Heart right ventricle (tissue), 16 donors: Measurements from ENCODE around the gene DRAM1. TPM values are rescaled to one million over a fixed set of nuclear protein-coding genes. Genes with fewer than 3 reads are reported as not detected.

Experiments used
- ATAC-seq, 8 donors: fragments of 200-7000 bp; cut with Tn5 transposase; one replicate each; pipeline ENCODE4 v1.9.1; 2020; ENCODE audit warnings: mild to moderate bottlenecking in 8 of 8, moderate library complexity in 8 of 8, moderate number of reproducible peaks in 1 of 8
- DNase-seq, 2 donors: peaks; one replicate each; pipeline ENCODE4 v3.0.0-alpha.2; 2020
- H3K27ac ChIP-seq, 10 donors: fragments of 200-600 bp; sonication (generic) in 2 of 10; one replicate each; pipeline versions ENCODE4 v1.5.0 to v1.8.0; 2020 to 2022; ENCODE audit warnings: mild to moderate bottlenecking in 3 of 10
- H3K27me3 ChIP-seq, 7 donors: fragments of 200-600 bp; one replicate each; pipeline ENCODE4 v1.8.0; 2021 to 2022; ENCODE audit warnings: mild to moderate bottlenecking in 2 of 7
- H3K36me3 ChIP-seq, 9 donors: fragments of 200-600 bp; sonication (generic) in 1 of 9; one replicate each; pipeline versions ENCODE4 v1.5.0 to v1.8.0; 2020 to 2022; ENCODE audit warnings: mild to moderate bottlenecking in 2 of 9
- H3K4me1 ChIP-seq, 9 donors: fragments of 200-600 bp; sonication (generic) in 1 of 9; one replicate each; pipeline versions ENCODE4 v1.5.0 to v1.8.0; 2020 to 2022; ENCODE audit warnings: mild to moderate bottlenecking in 4 of 9
- H3K4me3 ChIP-seq, 10 donors: fragments of 200-600 bp; sonication (generic) in 2 of 10; one replicate each; pipeline versions ENCODE4 v1.5.0 to v1.8.0; 2020 to 2022; ENCODE audit warnings: mild to moderate bottlenecking in 7 of 10, moderate library complexity in 2 of 10
- H3K9me3 ChIP-seq, 11 donors: fragments of 200-600 bp in 10 of 11; sonication (generic) in 2 of 11; one replicate each; pipeline versions ENCODE4 v1.5.0 to v1.8.0; 2013 to 2022; ENCODE audit warnings: mild to moderate bottlenecking in 2 of 11, control low read depth in 1 of 11, moderate library complexity in 1 of 11
- CTCF ChIP-seq, 9 donors: fragments of 200-600 bp; sonication (generic) in 2 of 9; IDR thresholded peaks; one replicate each; pipeline versions ENCODE4 v1.5.0 to v1.8.0; 2021 to 2022; ENCODE audit warnings: antibody characterized with exemption in 9 of 9, mild to moderate bottlenecking in 5 of 9, moderate library complexity in 1 of 9
- WGBS, 2 donors: extraction: QIAGEN DNeasy Blood & Tissue Kit; methylation state at CpG; one replicate each; pipeline ENCODE4 v1.1.7; 2013; ENCODE audit warnings: inconsistent platforms in 1 of 2; 5-methylcytosine and 5-hydroxymethylcytosine counted together
- intact Hi-C, 10 donors: fragments of 100-400 bp; cut with DNase I; formaldehyde crosslinking; loops; one replicate each; pipeline versions ENCODE4 v1.11.1 to v1.14.2; 2022
- polyA plus RNA-seq, 2 donors: library from polyadenylated mRNA; stranded (reverse); fragments of 200-250 nt; gene quantifications; one replicate each; pipeline ENCODE4 v1.2.3, GENCODE V29; 2013
- total RNA-seq, 10 donors: library from RNA; stranded (reverse); fragmentation: NEBNext Ultra II Directional in 3 of 10; extraction: Animal tissue kit (Norgen Biotek cat#: 25700) in 3 of 10; gene quantifications; one replicate each; pipeline versions ENCODE4 v1.2.1 to v1.2.4, GENCODE V29; 2021 to 2023
- donor health status: Arrhythmogenic right ventricular cardiomyopathy.
- donor health status: ischemic (EF 13 %, LVEDD 7.1; RV severe dilation, severe dysfunction).
- donor health status: healthy with polysubstance abuse.
- donor health status: DM: no; HTN: yes; CAD: no.
- donor health status: DM: no; HTN: no; CAD: no.
- donor health status: ischemic (EF 25% LVEDD 6.9; RV normal size, moderate dysfunction).
- donor health status: ischemic (EF 25% LVEDD 5.7; RV mildly dilated, moderate dysfunction).
- donor health status: healthy.
- donor health status: DM: yes; HTN: yes; CAD: no.
- donor health status: Ischemic cardiomyopathy.
- donor health status: ischemic (EF 35%, LVEDD 5.7; RV mildly dilated, moderate dysfunction).
- donor health status: nonischemic (EF 11% LVEDD 7.7; RV severe dilation, severe dysfunction).
- donor health status: DM: yes; HTN: yes; CAD: no.
- donor health status: PGD.
- donor health status: ischemic (EF 29% LVEDD 5.4; RV normal size, mild dysfunction).
- donor health status: nonischemic (EF 23%, LVEDD 6.1; RV moderate dilation, normal function).

Gene DRAM1
- total and polyA plus RNA-seq, 12 donors, result 2.4 to 19.6 (median 3.7) TPM

GRCh38 chr12:101876322-101876860, 989 bp upstream of the DRAM1 start:
- ATAC-seq (no peak), DNase-seq (no peak)
- peak overlapping the region; percentile 41 to 96 (median 78) for H3K4me3 ChIP-seq
- peak overlapping the region; percentile 72 to 99 (median 97) for H3K27ac ChIP-seq
- no peaks in the 10 kb centered on the region for H3K9me3 ChIP-seq
- intact Hi-C loops, result loop anchor here in 3 of 10 donors (2.0 to 5.0 kb wide), 3 partner anchors 34 to 46 kb away; partner anchors contain the start of gene GNPTAB (in 2 of the 3)
- no peaks in the 10 kb centered on the region for H3K27me3 ChIP-seq
- 43 to 59% methylated on average over 9 of the region's 9 CpGs for WGBS, 2 donors
- TF ChIP-seq CTCF (IDR thresholded peaks at IDR 0.05), result no peak
- no peaks in the 10 kb centered on the region for H3K36me3 ChIP-seq
- H3K4me1 ChIP-seq, result peaks cover 0 to 48% (median 15%) of the 10 kb centered on the region in 9 donors

- intact Hi-C loops, result loop anchor here in 3 of 10 donors (2.0 to 5.0 kb wide), 3 partner anchors 36 to 47 kb away; partner anchors contain the start of gene GNPTAB (in 2 of the 3)
- peak in 1 of 2 donors; percentile 35 for DNase-seq
- Histone ChIP-seq H3K36me3 (peaks cover 0 to 3% (median 0%) of the 10 kb centered on the region in 9 donors), H3K4me3 (peak overlapping the region; percentile 41 to 96 (median 78)), H3K9me3 (no peaks in the 10 kb centered on the region), H3K27me3 (no peaks in the 10 kb centered on the region), H3K27ac (peak overlapping the region; percentile 72 to 99 (median 97)), H3K4me1 (peaks cover 0 to 52% (median 15%) of the 10 kb centered on the region in 9 donors)
- ATAC-seq, result peak in 4 of 8 donors; percentile 2 to 7 (median 6)
- TF ChIP-seq CTCF (IDR thresholded peaks at IDR 0.05), result no peak
- 1 to 2% methylated on average over 24 of the region's 24 CpGs for WGBS, 2 donors
Measured at GRCh38 chr12:101877806-101878242, 444 bp downstream of the DRAM1 start.

GRCh38 chr12:101878243-101878821, 952 bp downstream of the DRAM1 start:
- no peak for DNase-seq
- peak overlapping the region; percentile 41 to 96 (median 78) for H3K4me3 ChIP-seq
- ATAC-seq, result no peak
- no peaks in the 10 kb centered on the region for H3K27me3 ChIP-seq
- no peaks in the 10 kb centered on the region for H3K9me3 ChIP-seq
- TF ChIP-seq CTCF (IDR thresholded peaks at IDR 0.05), result no peak
- WGBS, 2 donors, result 24 to 28% methylated on average over 7 of the region's 7 CpGs
- peaks cover 0 to 3% (median 0%) of the 10 kb centered on the region in 9 donors for H3K36me3 ChIP-seq
- peaks cover 0 to 52% (median 15%) of the 10 kb centered on the region in 9 donors for H3K4me1 ChIP-seq
- intact Hi-C loops, result loop anchor here in 2 of 10 donors (5.0 kb wide), 2 partner anchors 36 to 46 kb away; partner anchors contain the start of gene GNPTAB (in 1 of the 2)
- H3K27ac ChIP-seq, result peak overlapping the region in 9 of 10 donors; percentile 96 to 99 (median 97)

- Histone ChIP-seq H3K4me1 (peaks cover 0 to 46% (median 12%) of the 10 kb centered on the region in 9 donors), H3K27ac (peak overlapping the region in 1 of 10 donors; percentile 16), H3K36me3 (peaks cover 0 to 5% (median 0%) of the 10 kb centered on the region in 9 donors), H3K9me3 (no peaks in the 10 kb centered on the region), H3K27me3 (no peaks in the 10 kb centered on the region), H3K4me3 (no peak overlapping the region)
- intact Hi-C loops, result no loop called here
- DNase-seq (no peak), ATAC-seq (no peak)
- TF ChIP-seq CTCF (IDR thresholded peaks at IDR 0.05), result no peak
- 99 to 100% methylated on average over 3 of the region's 3 CpGs for WGBS, 2 donors
Measured at GRCh38 chr12:101880769-101881168, 3.4 kb downstream of the DRAM1 start.
